ENCODE results near the gene ATG2A.

Gene ATG2A

GRCh38 chr11:64900774-64901173 is 16.2 kb downstream of the ATG2A start:
- H3K27me3 ChIP-seq: no peaks in the 10 kb centered on the region
- no peak overlapping the region for H3K27ac ChIP-seq
- peaks cover 55 to 100% (median 89%) of the 10 kb centered on the region in 3 donors for H3K36me3 ChIP-seq
- H3K4me3 ChIP-seq: no peak overlapping the region
- no peaks in the 10 kb centered on the region for H3K4me1 ChIP-seq
- intact Hi-C loops (cut with DNase I; ENCODE audit: low total_unique reads): no loop called here
- no peak for DNase-seq
- no peaks in the 10 kb centered on the region for H3K9me3 ChIP-seq
- no peak for TF ChIP-seq CTCF (IDR thresholded peaks at IDR 0.05)

- intact Hi-C loops (cut with DNase I; ENCODE audit: low total_unique reads): no loop called here
- Histone ChIP-seq H3K9me3 (no peaks in the 10 kb centered on the region), H3K27ac (no peak overlapping the region), H3K4me3 (no peak overlapping the region), H3K36me3 (peaks cover 50 to 100% (median 84%) of the 10 kb centered on the region in 3 donors), H3K27me3 (no peaks in the 10 kb centered on the region), H3K4me1 (no peaks in the 10 kb centered on the region)
- TF ChIP-seq CTCF (IDR thresholded peaks at IDR 0.05): no peak
- DNase-seq: no peak
Observed at GRCh38 chr11:64900263-64900678, 16.7 kb downstream of the ATG2A start.

GRCh38 chr11:64898541-64898940 is 18.5 kb downstream of the ATG2A start:
- Histone ChIP-seq H3K36me3 (peaks cover 39 to 91% (median 82%) of the 10 kb centered on the region in 3 donors), H3K9me3 (no peaks in the 10 kb centered on the region), H3K4me3 (no peak overlapping the region), H3K4me1 (no peaks in the 10 kb centered on the region), H3K27me3 (no peaks in the 10 kb centered on the region), H3K27ac (no peak overlapping the region)
- TF ChIP-seq CTCF (IDR thresholded peaks at IDR 0.05): no peak
- DNase-seq: no peak
- intact Hi-C loops (cut with DNase I; ENCODE audit: low total_unique reads): no loop called here

GRCh38 chr11:64898076-64898445 is 18.9 kb downstream of the ATG2A start:
- no peak overlapping the region for H3K27ac ChIP-seq
- intact Hi-C loops (cut with DNase I; ENCODE audit: low total_unique reads): no loop called here
- H3K4me1 ChIP-seq: no peaks in the 10 kb centered on the region
- peaks cover 34 to 87% (median 77%) of the 10 kb centered on the region in 3 donors for H3K36me3 ChIP-seq
- DNase-seq: no peak
- H3K9me3 ChIP-seq: no peaks in the 10 kb centered on the region
- no peak for TF ChIP-seq CTCF (IDR thresholded peaks at IDR 0.05)
- no peak overlapping the region for H3K4me3 ChIP-seq
- no peaks in the 10 kb centered on the region for H3K27me3 ChIP-seq

- intact Hi-C loops (cut with DNase I; ENCODE audit: low total_unique reads): no loop called here
- Histone ChIP-seq H3K4me1 (no peaks in the 10 kb centered on the region), H3K36me3 (peaks cover 28 to 81% (median 72%) of the 10 kb centered on the region in 3 donors), H3K4me3 (no peak overlapping the region), H3K9me3 (no peaks in the 10 kb centered on the region), H3K27ac (no peak overlapping the region), H3K27me3 (no peaks in the 10 kb centered on the region)
- no peak for TF ChIP-seq CTCF (IDR thresholded peaks at IDR 0.05)
- no peak for DNase-seq
Observed at GRCh38 chr11:64897381-64898075, 19.5 kb downstream of the ATG2A start.
